ENCODE results near the gene SYNE1. TPM values are rescaled to one million over a fixed set of nuclear protein-coding genes. Genes with fewer than 3 reads are reported as not detected.
A peak's percentile ranks its signal among the peaks of the same experiment; 100 is the strongest.

SYNE1 gene
- total and polyA plus RNA-seq, 11 donors: 25.0 to 178 (median 112) TPM

DNA sequence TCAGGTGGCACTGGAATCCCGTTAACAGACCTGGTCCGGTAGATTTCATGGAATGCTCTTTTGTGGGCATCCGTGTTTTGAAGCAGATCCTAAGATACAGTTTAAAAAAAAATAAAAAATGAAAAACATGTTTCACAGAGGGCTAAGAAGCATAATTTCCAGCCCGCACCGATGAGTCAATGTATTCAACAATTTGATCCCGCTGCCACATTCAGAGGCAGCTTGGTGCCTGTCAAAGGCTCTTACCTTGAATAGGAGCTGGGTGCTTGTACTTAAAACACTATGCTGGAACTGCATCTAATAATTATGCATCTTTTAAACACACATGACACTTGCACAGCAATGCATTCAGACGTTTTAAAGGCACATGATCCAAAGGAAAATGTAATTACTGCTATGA is 164.8 kb downstream of the SYNE1 start:
- TF ChIP-seq POLR2A (IDR thresholded peaks at IDR 0.05): no peak
- TF ChIP-seq, protein P1, sequence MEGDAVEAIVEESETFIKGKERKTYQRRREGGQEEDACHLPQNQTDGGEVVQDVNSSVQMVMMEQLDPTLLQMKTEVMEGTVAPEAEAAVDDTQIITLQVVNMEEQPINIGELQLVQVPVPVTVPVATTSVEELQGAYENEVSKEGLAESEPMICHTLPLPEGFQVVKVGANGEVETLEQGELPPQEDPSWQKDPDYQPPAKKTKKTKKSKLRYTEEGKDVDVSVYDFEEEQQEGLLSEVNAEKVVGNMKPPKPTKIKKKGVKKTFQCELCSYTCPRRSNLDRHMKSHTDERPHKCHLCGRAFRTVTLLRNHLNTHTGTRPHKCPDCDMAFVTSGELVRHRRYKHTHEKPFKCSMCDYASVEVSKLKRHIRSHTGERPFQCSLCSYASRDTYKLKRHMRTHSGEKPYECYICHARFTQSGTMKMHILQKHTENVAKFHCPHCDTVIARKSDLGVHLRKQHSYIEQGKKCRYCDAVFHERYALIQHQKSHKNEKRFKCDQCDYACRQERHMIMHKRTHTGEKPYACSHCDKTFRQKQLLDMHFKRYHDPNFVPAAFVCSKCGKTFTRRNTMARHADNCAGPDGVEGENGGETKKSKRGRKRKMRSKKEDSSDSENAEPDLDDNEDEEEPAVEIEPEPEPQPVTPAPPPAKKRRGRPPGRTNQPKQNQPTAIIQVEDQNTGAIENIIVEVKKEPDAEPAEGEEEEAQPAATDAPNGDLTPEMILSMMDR (IDR thresholded peaks at IDR 0.05): no peak
- H3K27me3 ChIP-seq: no peaks in the 10 kb centered on the region
- H3K36me3 ChIP-seq: peaks cover 0 to 4% (median 0%) of the 10 kb centered on the region in 9 donors
- ATAC-seq: no peak
- 85 to 89% (median 87%) methylated on average over 7 of the region's 7 CpGs for WGBS, 4 donors
- H3K9me3 ChIP-seq: peaks cover 0 to 11% (median 0%) of the 10 kb centered on the region in 12 donors
- H3K4me1 ChIP-seq: no peaks in the 10 kb centered on the region
- intact Hi-C loops (cut with DNase I): no loop called here
- H3K4me3 ChIP-seq: no peak overlapping the region
- no peak for DNase-seq
- no peak overlapping the region for H3K27ac ChIP-seq

DNA sequence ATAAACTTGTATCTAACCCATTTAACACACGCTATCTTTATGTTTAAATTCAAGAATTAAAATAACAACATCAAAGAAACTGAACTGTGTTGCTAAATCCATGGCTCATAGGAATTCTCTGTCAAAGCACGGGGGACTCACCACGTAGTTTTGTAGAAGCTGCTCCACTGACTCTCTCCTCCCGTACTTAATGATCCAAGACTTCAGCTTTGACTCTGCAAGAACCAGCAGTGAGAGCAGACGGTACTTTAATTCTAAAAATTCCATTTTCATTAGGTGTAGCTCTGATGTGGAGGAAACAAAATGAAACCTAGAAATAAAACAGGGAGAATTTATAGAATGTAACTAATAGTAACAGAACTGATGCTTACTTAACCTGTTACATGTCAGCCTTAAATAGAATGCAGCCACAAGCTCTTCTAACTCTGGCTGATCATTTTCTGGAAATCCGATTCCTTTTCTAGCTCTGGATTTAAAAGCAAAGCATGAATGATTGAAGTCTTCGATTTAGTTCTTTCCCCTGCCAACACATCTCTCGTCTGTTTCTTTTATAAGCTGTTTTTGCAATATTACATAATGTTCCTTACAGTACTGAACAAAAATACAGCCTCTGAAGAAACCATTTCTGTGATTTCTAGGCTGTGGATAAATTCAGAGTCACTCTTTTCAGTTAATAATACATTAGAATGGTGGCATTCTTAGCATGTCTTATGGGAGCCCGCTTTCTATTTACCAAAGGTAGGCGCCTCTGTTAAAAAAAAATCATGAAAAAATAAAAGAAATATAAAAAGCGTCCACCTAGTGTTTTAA is 165.5 kb downstream of the SYNE1 start:
- DNase-seq: no peak
- WGBS, 4 donors: 76 to 84% (median 79%) methylated on average over 11 of the region's 11 CpGs
- Histone ChIP-seq H3K36me3 (peaks cover 0 to 4% (median 0%) of the 10 kb centered on the region in 9 donors), H3K27me3 (no peaks in the 10 kb centered on the region), H3K4me3 (peak overlapping the region in 2 of 12 donors; percentile 29 to 31), H3K27ac (no peak overlapping the region), H3K4me1 (no peaks in the 10 kb centered on the region), H3K9me3 (peaks cover 0 to 11% (median 0%) of the 10 kb centered on the region in 12 donors)
- TF ChIP-seq POLR2A (IDR thresholded peaks at IDR 0.05): no peak
- TF ChIP-seq, protein P1 (IDR thresholded peaks at IDR 0.05): no peak
- no peak for ATAC-seq
- intact Hi-C loops (cut with DNase I): no loop called here

DNA sequence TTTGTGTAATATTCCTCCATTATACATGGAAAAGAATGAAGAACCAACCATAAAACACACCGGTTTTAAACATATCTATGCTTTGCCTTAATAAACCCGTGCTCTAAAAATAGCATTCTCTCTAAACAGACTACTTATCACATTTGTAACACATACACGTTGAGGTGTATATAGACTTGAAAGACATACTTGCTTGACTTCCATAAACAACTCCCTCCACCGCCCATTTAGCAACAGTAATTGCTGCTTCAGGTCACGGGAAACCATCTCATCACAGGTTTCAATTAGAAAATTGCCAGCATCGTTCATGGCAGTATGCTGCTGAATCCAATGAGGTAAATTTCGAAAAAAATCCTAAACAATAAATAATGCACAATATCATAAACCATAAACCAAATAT is 174.0 kb downstream of the SYNE1 start:
- Histone ChIP-seq H3K27ac (no peak overlapping the region), H3K27me3 (no peaks in the 10 kb centered on the region), H3K4me1 (peaks cover 0 to 5% (median 0%) of the 10 kb centered on the region in 12 donors), H3K9me3 (no peaks in the 10 kb centered on the region), H3K36me3 (peaks cover 0 to 9% (median 0%) of the 10 kb centered on the region in 9 donors), H3K4me3 (peak overlapping the region in 3 of 12 donors; percentile 3 to 31 (median 19))
- intact Hi-C loops (cut with DNase I): no loop called here
- WGBS, 4 donors: 75 to 81% (median 75%) methylated on average over 7 of the region's 7 CpGs
- no peak for TF ChIP-seq POLR2A (IDR thresholded peaks at IDR 0.05)
- TF ChIP-seq, protein P1 (IDR thresholded peaks at IDR 0.05): no peak
- ATAC-seq (no peak), DNase-seq (no peak)

DNA sequence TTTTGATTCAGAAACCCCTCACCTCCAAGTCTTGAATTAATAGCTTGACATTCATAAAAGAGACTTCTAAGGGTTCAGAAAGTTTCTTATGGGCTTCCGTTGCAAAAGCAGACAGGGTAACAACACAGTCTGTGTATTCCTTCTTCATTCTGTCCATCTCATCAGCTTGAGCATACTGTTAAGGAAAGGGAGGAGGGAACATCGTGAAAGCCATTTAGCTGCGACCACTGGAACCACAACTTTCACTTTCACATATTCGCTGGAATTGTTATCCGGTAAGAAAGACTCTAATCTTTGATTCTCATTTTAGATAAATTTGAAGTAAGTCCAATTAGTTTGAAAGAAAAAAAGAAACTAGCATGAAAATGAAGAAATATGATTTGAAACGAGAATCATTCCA is 174.4 kb downstream of the SYNE1 start:
- Histone ChIP-seq H3K27ac (no peak overlapping the region), H3K4me3 (peak overlapping the region in 4 of 12 donors; percentile 3 to 31 (median 18)), H3K4me1 (peaks cover 0 to 5% (median 0%) of the 10 kb centered on the region in 12 donors), H3K27me3 (no peaks in the 10 kb centered on the region), H3K36me3 (peaks cover 0 to 9% (median 0%) of the 10 kb centered on the region in 9 donors), H3K9me3 (no peaks in the 10 kb centered on the region)
- intact Hi-C loops (cut with DNase I): no loop called here
- ATAC-seq (no peak), DNase-seq (no peak)
- TF ChIP-seq, protein P1 (IDR thresholded peaks at IDR 0.05): no peak
- no peak for TF ChIP-seq POLR2A (IDR thresholded peaks at IDR 0.05)
- 50 to 74% (median 67%) methylated on average over 6 of the region's 6 CpGs for WGBS, 4 donors

Measured in heart left ventricle (tissue), 16 donors.